Suppressor macrophage treated with lipopolysaccharide for 4 hours (primary cell): Measurements from ENCODE around the gene GZMM.

Experiments used
- DNase-seq: peaks from one replicate; pipeline ENCODE4 v3.0.0-alpha.2; 2020

The GZMM gene

DNA sequence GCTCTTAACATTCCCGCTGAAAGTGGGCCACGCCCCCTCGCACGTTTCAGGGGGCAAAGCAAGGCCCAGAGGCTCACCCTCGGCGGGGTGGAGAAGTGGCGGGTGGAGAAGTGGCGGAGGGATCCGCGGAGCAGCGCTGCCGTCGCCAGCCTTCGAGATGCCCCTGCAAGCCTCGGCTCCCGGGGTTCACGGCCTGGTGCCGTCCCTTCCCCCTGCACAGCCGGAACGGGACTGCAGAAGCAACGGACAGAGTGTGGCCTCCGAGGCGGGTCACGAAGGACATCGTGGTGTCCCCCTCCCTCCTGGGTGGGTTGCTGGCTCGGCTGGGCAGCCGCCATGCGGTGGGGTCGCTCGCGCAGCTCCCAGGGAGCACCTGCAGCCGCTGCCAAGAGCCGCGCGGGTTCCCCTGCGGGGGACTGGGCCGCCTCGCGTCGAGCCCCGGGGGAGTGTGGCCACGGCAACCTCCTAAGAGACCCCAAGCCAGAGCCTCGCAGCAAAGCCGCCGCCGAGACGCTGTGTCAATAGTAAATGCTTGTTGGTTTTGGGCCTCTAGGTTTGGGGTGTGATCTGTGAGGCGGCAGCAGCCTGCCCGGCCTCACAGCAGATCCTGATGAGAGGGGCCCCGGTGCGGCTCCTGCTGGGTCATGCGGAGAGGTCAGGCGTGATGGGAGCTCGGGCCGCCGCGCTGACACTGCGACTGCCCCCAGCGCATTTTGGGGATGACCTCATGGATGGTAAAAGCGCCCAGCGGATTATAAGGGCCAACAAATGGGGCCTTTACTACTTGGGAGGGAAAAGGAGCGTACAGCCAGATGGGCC is 31.1 kb upstream of the GZMM start:
- DNase-seq, result no peak

DNA sequence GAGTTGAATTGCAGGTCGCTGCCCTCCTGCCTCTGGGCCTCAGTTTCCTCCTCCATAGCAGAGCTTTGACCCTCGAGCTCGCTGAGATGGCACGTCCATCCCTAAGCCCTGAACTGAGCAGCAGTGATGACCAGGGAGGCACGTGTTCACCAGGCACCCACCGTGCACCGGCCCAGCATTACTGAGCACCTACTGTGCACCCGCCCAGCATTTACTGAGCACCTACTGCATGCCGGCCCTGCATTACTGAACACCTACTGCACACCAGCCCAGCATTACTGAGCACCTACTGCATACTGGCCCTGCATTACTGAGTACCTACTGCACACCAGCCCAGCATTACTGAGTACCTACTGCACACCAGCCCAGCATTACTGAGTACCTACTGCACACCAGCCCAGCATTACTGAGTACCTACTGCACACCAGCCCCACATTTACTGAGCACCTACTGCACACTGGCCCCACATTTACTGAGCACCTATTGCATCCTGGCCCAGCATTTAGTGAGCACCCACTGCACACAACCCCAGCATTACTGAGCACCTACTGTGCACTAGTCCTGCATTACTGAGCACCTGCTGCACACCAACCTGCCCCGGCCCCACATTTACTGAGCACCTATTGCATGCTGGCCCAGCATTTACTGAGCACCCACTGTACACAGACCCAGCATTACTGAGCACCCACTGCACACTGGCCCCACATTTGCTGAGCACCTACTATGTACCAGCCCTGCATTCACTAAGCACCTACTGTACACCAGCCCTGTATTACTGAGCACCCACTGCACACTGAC is 30.3 kb upstream of the GZMM start:
- DNase-seq, result no peak

- no peak for DNase-seq
Measured at GRCh38 chr19:514166-514663, 29.6 kb upstream of the GZMM start.

- DNase-seq, result no peak
Measured at GRCh38 chr19:517721-518597, 25.9 kb upstream of the GZMM start.

DNA sequence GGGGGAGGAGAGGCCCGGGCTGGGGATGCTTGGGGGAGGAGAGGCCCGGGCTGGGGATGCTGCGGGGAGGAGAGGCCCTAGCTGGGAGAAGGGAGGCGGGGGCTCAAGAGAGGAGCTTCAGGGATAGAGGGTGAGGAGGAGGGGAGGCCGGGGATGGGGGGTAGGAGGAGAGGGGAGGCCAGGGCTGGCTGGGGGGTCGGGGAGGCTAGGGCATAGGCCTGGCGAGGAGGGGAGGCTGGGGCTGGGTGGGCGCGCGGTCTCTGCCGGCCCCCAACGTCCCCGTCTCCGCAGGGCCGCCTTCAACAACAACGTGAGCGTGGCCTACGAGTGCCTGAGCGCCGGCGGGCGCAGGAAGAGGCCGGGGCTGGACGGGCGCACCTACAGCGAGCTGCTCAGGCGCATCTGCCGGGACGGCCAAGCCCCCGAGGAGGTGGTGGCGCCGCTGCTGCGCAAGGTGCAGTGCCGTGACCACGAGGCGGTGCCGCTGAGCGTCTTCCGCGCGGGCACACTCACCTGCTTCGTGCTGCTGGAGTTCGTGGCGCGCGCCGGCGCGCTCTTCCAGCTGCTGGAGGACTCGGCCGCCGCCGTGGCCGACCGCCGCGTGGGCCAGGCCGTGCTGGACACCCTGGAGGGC is 25.1 kb upstream of the GZMM start:
- no peak for DNase-seq

DNA sequence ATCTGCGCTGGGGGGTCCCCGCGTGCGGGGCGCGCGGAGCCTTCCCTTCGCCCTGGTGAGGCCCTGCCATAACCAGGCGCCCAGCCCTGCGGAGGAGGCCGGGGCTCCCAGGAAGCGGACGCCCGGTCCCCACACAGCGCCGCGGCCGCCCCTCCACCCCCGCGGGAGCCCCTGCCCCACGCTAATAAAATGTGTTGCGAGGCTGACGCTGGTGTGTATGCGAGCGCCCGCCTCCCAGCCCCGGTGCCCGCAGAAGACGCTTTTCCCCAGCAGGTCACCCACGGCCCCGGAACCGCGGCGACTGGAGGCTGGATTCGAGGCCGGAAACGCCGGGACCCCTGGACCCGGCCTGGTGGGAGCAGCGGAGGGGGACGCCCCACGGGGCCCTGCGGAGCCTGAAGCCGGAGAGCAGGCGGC is 24.4 kb upstream of the GZMM start:
- DNase-seq, result no peak

DNA sequence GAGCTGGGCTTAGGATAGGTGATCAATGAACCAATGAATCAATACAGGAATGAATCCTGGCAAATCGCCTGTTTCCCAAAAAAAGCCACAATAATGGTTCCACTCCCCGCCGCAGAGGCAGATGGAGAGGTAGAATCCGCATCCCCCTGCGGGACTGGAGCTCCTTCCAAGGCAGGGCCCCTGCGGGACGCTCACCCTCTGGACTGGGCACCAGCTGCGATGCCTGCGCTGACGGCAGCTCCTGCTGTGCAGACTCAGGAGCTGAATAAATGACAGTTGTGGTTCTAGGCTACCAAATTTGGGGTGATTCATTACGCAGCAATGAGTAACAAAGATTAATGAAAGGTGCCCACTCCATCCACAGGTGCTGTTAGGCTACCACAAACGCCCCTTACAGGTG is 21.1 kb upstream of the GZMM start:
- no peak for DNase-seq

DNA sequence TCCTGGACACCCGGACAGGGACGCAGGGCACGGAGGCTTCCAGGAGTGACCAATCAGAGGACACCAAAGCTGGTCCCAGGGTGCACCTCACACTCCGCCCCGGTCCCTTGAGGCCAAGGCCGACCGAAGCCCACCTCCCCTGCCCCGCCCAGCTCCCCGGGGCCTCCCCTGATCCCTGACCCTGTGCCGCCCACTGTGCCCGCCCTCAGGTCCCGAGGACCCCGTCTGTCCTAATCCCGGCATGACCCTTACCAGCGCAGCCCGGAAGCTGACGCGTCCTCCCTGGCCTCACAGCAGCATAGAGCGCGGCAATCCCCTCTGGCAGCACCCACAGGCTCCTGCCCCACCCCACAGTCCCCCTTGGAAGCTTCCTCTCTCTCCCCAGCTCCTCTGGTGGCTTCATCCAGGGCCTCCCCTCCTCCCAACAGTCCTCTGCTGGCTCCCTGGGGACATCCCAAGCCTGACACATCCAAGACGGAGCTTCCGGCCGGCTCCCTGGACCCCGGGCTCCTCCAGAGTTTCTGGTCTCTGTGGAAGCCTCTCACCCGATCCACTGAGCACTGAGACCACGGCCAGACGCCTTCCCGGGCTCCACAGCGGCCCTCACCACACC is 19.7 kb upstream of the GZMM start:
- no peak for DNase-seq

DNA sequence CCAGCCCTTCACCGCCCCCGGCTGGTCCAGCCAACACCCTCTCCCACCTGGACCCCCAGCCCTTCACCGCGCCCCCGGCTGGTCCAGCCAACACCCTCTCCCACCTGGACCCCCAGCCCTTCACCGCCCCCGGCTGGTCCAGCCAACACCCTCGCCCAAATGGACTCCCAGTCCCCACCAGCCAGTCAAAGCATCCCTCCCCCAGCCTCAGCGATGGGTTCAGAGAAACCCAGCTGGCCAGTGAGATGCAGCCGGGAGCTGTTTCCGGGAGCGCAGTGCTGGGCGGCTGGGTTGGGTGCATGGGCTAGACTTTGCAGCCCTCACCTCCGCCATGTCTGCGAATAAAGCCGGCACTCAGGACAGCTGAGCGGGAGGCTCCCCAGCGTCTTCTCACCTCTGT is 18.8 kb upstream of the GZMM start:
- no peak for DNase-seq

DNA sequence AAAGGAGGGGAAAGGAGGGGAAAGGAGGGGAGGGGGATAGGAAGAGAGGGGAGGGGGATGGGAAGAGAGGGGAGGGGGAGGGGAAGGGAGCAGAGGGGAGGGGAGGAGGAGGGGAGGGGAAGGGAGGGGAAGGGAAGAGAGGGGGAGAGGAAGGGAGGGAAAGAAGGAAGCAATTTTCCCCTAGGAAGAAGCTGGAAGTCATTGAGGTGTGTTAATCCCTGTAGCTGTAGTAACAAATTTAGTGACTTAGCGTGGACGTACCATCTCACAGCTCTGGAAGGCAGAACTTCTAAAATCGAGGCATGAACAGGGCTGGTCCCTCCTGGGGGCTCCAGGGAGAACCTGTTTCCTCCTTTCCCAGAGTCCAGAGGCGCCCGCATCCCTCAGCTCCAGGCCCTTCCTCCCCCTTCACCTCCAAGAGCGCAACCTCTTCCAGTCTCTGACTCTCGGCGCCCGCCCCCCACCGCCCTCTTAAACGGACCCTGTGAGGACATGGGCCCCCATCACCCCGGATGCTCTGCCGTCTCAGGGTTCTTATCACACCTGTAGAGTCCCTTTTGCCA is 17.9 kb upstream of the GZMM start:
- no peak for DNase-seq

- DNase-seq, result no peak
Measured at GRCh38 chr19:530134-531008, 13.5 kb upstream of the GZMM start.

GRCh38 chr19:531009-531752 is 12.7 kb upstream of the GZMM start:
- DNase-seq, result peak; percentile 97

DNA sequence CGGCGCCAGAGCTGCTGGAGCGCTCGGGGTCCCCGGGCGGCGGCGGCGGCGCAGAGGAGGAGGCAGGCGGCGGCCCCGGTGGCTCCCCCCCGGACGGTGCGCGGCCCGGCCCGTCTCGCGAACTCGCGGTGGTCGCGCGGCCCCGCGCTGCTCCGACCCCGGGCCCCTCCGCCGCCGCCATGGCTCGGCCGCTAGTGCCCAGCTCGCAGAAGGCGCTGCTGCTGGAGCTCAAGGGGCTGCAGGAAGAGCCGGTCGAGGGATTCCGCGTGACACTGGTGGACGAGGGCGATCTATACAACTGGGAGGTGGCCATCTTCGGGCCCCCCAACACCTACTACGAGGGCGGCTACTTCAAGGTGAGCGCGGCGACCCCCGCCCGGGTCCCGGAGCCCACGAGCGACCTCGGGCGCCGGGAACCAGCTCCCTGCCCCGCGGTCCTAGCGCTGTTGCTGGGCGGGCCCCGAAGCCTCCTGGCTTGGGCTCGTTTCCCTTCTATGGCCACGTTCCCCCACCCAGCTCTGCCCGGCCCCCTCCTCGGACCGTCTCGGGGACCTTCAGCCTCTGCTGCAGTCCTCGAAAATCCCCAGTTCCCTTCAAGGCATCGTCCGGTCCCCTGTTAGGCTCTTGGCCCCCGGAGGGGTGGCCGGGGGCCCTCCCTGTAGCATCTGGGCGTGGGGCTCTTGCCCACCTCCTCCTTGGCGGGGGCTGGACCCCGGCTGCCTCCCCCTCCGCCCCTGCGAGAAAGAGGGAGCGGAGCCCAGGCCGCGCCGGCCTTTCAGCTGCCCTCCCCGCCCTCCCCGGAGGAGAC is 11.9 kb upstream of the GZMM start, which contains the start of gene CDC34:
Gene CDC34, plus strand, starts transcription at position 8 of the 808 bp plus-strand sequence. Its CDS starts 172 bp downstream, at position 180.
- peak; percentile 30 for DNase-seq

- DNase-seq, result peak; percentile 58
Measured at GRCh38 chr19:532561-533363, 11.1 kb upstream of the GZMM start.

DNA sequence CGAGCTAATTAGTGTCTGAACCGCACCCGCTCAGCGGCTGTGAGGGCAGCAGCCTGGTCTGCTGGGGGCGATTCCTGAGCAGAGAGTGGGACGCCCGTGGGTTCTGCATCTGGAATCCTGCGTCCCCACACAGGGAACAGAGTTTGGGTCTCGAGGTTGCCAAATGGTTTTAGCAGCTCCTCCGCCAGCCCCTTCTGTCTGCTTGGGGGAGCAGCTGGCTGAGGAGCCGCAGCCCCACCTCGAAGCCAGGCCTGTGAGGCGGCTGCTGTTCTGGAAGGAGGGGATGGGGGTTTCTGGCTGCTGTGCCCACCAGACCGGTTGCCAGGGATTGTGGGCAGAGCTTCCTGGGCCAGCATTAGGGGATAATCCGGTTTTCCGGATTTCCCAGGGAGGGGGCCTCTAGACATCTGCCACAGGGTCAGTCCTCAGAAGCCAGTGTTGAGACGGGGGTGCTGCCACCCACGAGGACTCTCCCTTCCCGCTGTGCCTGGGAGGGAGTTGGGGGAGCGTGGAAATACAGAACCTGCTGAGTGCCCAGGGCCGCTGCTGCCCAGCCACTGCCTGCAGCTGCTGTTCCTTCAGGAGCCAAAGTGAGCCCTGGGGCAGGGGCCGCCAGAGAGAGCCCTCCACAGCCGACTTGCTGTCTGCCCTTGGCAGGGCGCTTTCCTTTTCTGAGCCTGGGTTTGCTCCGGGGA is 10.3 kb upstream of the GZMM start:
- no peak for DNase-seq

- no peak for DNase-seq
Measured at GRCh38 chr19:534088-534487, 9.8 kb upstream of the GZMM start.
